Esophagus muscularis mucosa (tissue), 4 donors: ENCODE measurements around the gene ANKRD33B.

Experiments
- CTCF ChIP-seq, 3 experiments: fragments of 200-600 bp in 2 of 3; fragments of 450-650 bp in 1 of 3; sonication (generic) in 2 of 3; IDR thresholded peaks; one replicate each; pipeline ENCODE4 v1.5.1; 2017 to 2019; ENCODE audit warnings: antibody characterized with exemption in 3 of 3, mild to moderate bottlenecking in 2 of 3, moderate library complexity in 1 of 3
- EP300 ChIP-seq: sonication (generic); formaldehyde crosslinking; IDR thresholded peaks from one replicate; pipeline ENCODE4 v1.6.1; 2017; ENCODE audit warnings: antibody characterized with exemption
- POLR2A ChIP-seq: fragments of 450-650 bp; IDR thresholded peaks from one replicate; pipeline ENCODE4 v1.6.1; 2017; ENCODE audit warnings: antibody characterized with exemption, moderate library complexity, mild to moderate bottlenecking, low read depth
- POLR2AphosphoS5 ChIP-seq, 2 donors: sonication (generic); formaldehyde crosslinking; IDR thresholded peaks; one replicate each; pipeline ENCODE4 v1.6.1; 2017; ENCODE audit warnings: antibody characterized with exemption in 2 of 2

GRCh38 chr5:10653751-10654400 lies 90.0 kb downstream of the ANKRD33B start:
- TF ChIP-seq CTCF (IDR thresholded peaks at IDR 0.05), result no peak
- no peak for TF ChIP-seq EP300
- no peak for TF ChIP-seq POLR2AphosphoS5 (IDR thresholded peaks at IDR 0.05)
- no peak for TF ChIP-seq POLR2A
